Measurements from ENCODE around the gene TOMT. TPM values are rescaled to one million over a fixed set of nuclear protein-coding genes. Genes with fewer than 3 reads are reported as not detected.

TOMT gene
- total and polyA plus RNA-seq, 2 experiments from 2014 or later: not detected

GRCh38 chr11:72075109-72075508 is 30.6 kb upstream of the TOMT start:
- H3K27ac ChIP-seq: no peak overlapping the region
- peaks cover 10% of the 10 kb centered on the region for H3K4me1 ChIP-seq (ENCODE audit: low read depth)
- DNase-seq (ENCODE audit: low read depth in 1 of 2, low spot score in 1 of 2): peak in 1 of 2 donors; percentile 32

GRCh38 chr11:72075756-72076155 is 30.0 kb upstream of the TOMT start:
- Histone ChIP-seq H3K4me3 (no peak overlapping the region), H3K27me3 (no peaks in the 10 kb centered on the region), H3K4me1 (ENCODE audit: low read depth) (peaks cover 9% of the 10 kb centered on the region), H3K9me3 (ENCODE audit: low read depth) (no peaks in the 10 kb centered on the region), H3K36me3 (no peaks in the 10 kb centered on the region), H3K27ac (no peak overlapping the region)
- TF ChIP-seq CTCF (IDR thresholded peaks at IDR 0.05; ENCODE audit: low read depth, low read length): no peak
- DNase-seq (ENCODE audit: low read depth in 1 of 2, low spot score in 1 of 2): no peak

More at GRCh38 chr11:72075109-72075508, 30.6 kb upstream of the TOMT start:
- H3K36me3 ChIP-seq: no peaks in the 10 kb centered on the region
- no peaks in the 10 kb centered on the region for H3K9me3 ChIP-seq (ENCODE audit: low read depth)
- no peaks in the 10 kb centered on the region for H3K27me3 ChIP-seq
- no peak overlapping the region for H3K4me3 ChIP-seq
- peak; percentile 19 for TF ChIP-seq CTCF (IDR thresholded peaks at IDR 0.05; ENCODE audit: low read depth, low read length)

- no peak for TF ChIP-seq CTCF (IDR thresholded peaks at IDR 0.05; ENCODE audit: low read depth, low read length)
- H3K4me3 ChIP-seq: no peak overlapping the region
- no peak for DNase-seq (ENCODE audit: low read depth in 1 of 2, low spot score in 1 of 2)
- no peak overlapping the region for H3K27ac ChIP-seq
- H3K9me3 ChIP-seq (ENCODE audit: low read depth): no peaks in the 10 kb centered on the region
- H3K4me1 ChIP-seq (ENCODE audit: low read depth): no peaks in the 10 kb centered on the region
- H3K27me3 ChIP-seq: no peaks in the 10 kb centered on the region
- H3K36me3 ChIP-seq: no peaks in the 10 kb centered on the region
Observed at GRCh38 chr11:72078477-72078876, 27.2 kb upstream of the TOMT start.

GRCh38 chr11:72079819-72080325 is 25.9 kb upstream of the TOMT start:
- Histone ChIP-seq H3K27me3 (no peaks in the 10 kb centered on the region), H3K36me3 (no peaks in the 10 kb centered on the region), H3K27ac (peak overlapping the region; percentile 89), H3K4me1 (ENCODE audit: low read depth) (no peaks in the 10 kb centered on the region), H3K4me3 (peak overlapping the region; percentile 61), H3K9me3 (ENCODE audit: low read depth) (no peaks in the 10 kb centered on the region)
- DNase-seq (ENCODE audit: low read depth in 1 of 2, low spot score in 1 of 2): no peak
- TF ChIP-seq CTCF (IDR thresholded peaks at IDR 0.05; ENCODE audit: low read depth, low read length): no peak

GRCh38 chr11:72080326-72081183 is 25.2 kb upstream of the TOMT start, which contains the start of the genes LRRC51 and NUMA1:
Gene LRRC51, plus strand, starts transcription at chr11:72080850. Its CDS starts 8,234 bp downstream, at chr11:72089084.
Gene NUMA1, minus strand, starts transcription at chr11:72080542. Its CDS starts 44,599 bp downstream, at chr11:72035943.
- no peak for TF ChIP-seq CTCF (IDR thresholded peaks at IDR 0.05; ENCODE audit: low read depth, low read length)
- no peaks in the 10 kb centered on the region for H3K36me3 ChIP-seq
- DNase-seq (ENCODE audit: low read depth in 1 of 2, low spot score in 1 of 2): peak; percentile 100
- no peaks in the 10 kb centered on the region for H3K27me3 ChIP-seq
- H3K4me1 ChIP-seq (ENCODE audit: low read depth): no peaks in the 10 kb centered on the region
- H3K4me3 ChIP-seq: peak within 1 kb of the TSS; percentile 61
- H3K9me3 ChIP-seq (ENCODE audit: low read depth): no peaks in the 10 kb centered on the region
- peak within 1 kb of the TSS; percentile 89 for H3K27ac ChIP-seq

Data from cardiac muscle cell (in vitro differentiated cells and primary cell).